Subcutaneous abdominal adipose tissue (tissue), 5 donors: ENCODE data around the gene LCE7A.

ENCODE experiments used
- H3K27ac ChIP-seq: one replicate; pipeline ENCODE4 v1.7.0; 2013; ENCODE audit warnings: low read depth, mild to moderate bottlenecking, inconsistent platforms, low read length, moderate library complexity
- H3K27me3 ChIP-seq, 5 donors: one replicate each; pipeline ENCODE4 v1.7.0; 2013; ENCODE audit warnings: low read length in 5 of 5, inconsistent platforms in 1 of 5; ENCODE audit not compliant: control insufficient read depth in 5 of 5, insufficient read depth in 4 of 5
- H3K36me3 ChIP-seq, 5 donors: one replicate each; pipeline ENCODE4 v1.7.0; 2013; ENCODE audit warnings: low read length in 5 of 5; ENCODE audit not compliant: control insufficient read depth in 5 of 5, insufficient read depth in 5 of 5
- H3K4me1 ChIP-seq, 5 donors: one replicate each; pipeline ENCODE4 v1.7.0; 2013; ENCODE audit warnings: low read length in 5 of 5, mild to moderate bottlenecking in 3 of 5, moderate library complexity in 1 of 5; ENCODE audit not compliant: control insufficient read depth in 5 of 5, insufficient read depth in 5 of 5
- H3K4me3 ChIP-seq, 5 donors: one replicate each; pipeline ENCODE4 v1.7.0; 2013; ENCODE audit warnings: low read length in 5 of 5, low read depth in 1 of 5
- H3K9ac ChIP-seq, 5 donors: one replicate each; pipeline ENCODE4 v1.7.0; 2013; ENCODE audit warnings: low read length in 5 of 5, mild to moderate bottlenecking in 4 of 5, moderate library complexity in 3 of 5
- H3K9me3 ChIP-seq, 5 donors: one replicate each; pipeline ENCODE4 v1.7.0; 2013; ENCODE audit warnings: low read length in 5 of 5; ENCODE audit not compliant: control insufficient read depth in 5 of 5
- donor health status: healthy.
- donor health status: healthy.
- donor health status: healthy.
- donor health status: healthy.
- donor health status: healthy.

The LCE7A gene, protein sequence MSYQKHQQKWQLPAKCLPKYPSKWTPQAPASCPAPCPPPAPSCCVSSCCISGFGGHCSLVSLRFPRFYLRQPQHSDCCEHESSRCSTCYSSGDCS

DNA sequence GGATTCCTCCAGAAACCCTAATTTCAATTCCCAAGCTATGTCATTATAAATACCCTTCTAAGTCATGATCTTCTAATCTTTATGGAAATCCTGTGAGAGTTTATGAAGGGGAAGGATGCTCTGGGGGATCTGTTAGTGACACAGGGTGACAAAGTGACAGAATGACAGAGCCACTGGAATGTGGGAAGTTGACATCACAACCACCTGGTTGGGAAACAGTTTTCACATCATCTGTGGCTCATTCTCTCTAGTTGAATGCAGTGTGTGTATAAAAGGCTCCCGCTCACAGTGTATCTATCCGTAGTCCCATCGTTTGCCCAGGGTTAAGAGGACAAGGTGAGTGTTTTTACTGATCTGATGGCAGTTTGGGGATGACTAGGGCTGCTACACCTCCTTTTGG, at the start of gene LCE7A:
Gene LCE7A (plus strand): TSS at position 301 of the 400 bp plus-strand sequence. CDS start 702 bp downstream, outside the sequence.
- Histone ChIP-seq H3K9me3 (no peaks in the 10 kb centered on the region), H3K9ac (no peak within 1 kb of the TSS), H3K4me3 (no peak within 1 kb of the TSS), H3K36me3 (no peaks in the 10 kb centered on the region), H3K27ac (no peak within 1 kb of the TSS), H3K4me1 (peaks cover 0 to 6% (median 0%) of the 10 kb centered on the region in 5 donors), H3K27me3 (no peaks in the 10 kb centered on the region)

DNA sequence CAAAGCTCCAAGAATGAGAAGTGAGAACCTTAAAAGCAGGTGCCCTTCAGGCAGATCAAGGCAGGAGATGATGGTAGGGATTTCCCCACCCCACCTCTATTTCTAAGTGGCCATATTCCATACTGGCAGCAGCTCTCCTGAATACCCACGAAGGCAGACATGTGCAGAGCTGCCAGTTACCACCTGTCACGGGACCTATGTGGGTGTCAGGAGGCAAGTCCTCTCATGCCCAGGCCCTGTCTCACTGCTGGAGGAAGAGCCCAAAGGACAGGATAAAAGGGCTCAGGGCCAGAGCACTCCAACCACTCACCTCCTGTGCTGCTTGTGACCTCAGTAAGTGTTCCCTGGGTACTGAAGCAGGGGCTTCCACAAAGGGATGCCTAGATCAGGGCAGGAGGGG, 48.7 kb upstream of the LCE7A start:
- Histone ChIP-seq H3K27ac (no peak overlapping the region), H3K4me3 (no peak overlapping the region), H3K9me3 (no peaks in the 10 kb centered on the region), H3K36me3 (no peaks in the 10 kb centered on the region), H3K4me1 (no peaks in the 10 kb centered on the region), H3K27me3 (no peaks in the 10 kb centered on the region), H3K9ac (no peak overlapping the region)

DNA sequence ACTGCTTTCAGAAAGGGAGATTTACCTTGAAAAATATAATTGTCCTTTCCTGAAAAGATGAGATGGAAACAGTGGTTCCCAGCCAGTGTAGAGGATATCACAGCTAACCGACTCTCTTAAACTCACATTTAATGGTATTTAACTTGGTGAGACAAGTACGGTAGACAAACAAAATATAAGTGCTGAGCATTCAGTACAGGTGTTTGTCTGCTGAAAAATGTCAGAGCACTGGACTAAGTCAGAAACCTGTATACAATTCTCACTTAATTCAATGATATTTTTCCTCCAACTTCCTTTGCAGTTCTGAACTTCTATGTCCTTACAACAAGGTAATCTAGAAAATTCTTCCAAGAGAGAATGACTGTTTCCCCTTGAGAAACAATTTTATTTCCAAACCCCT, 48.1 kb upstream of the LCE7A start, which contains the start of gene LCE1B:
Gene LCE1B (plus strand): TSS at position 301 of the 400 bp plus-strand sequence. CDS start 476 bp downstream, outside the sequence.
- Histone ChIP-seq H3K36me3 (no peaks in the 10 kb centered on the region), H3K9ac (no peak within 1 kb of the TSS), H3K27ac (no peak within 1 kb of the TSS), H3K4me3 (no peak within 1 kb of the TSS), H3K9me3 (no peaks in the 10 kb centered on the region), H3K4me1 (no peaks in the 10 kb centered on the region), H3K27me3 (no peaks in the 10 kb centered on the region)

DNA sequence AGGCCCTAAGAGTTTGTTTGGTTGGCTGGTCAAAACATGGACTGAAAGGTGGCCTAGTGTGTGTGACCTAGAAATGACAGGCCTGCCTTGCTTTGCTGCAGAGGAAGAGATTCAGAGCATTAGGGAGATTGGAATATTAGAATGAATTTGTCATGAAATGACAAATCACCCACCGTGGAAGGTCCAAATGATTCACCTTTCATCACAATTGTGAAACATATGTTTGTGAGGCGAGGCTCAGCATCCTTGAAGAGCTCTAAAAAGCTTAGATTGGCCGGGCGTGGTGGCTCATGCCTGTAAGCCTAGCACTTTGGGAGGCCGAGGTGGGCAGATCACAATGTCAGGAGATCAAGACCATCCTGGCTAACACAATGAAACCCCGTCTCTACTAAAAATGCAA, 42.5 kb upstream of the LCE7A start:
- H3K9me3 ChIP-seq: no peaks in the 10 kb centered on the region
- H3K36me3 ChIP-seq: no peaks in the 10 kb centered on the region
- no peak overlapping the region for H3K27ac ChIP-seq
- H3K9ac ChIP-seq: no peak overlapping the region
- H3K27me3 ChIP-seq: no peaks in the 10 kb centered on the region
- no peaks in the 10 kb centered on the region for H3K4me1 ChIP-seq
- no peak overlapping the region for H3K4me3 ChIP-seq

DNA sequence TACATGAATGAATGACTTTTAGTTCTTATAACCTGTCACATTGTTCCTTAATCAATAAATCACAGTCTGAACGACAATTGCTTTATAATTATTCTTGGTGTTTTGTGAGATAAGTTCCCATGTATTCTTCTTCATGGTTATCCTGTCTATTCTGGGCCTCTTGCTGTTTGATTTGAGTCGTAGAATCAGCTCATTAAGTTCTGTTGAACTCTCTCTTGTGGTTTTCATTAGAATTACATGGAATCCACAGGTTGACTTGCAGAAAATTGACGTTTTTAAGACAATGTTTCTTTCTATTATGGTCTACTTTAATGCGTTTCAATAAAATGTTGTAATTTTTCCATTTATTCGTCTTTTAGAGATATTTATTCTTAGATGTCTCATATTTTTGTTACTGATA, 36.5 kb upstream of the LCE7A start:
- H3K9me3 ChIP-seq: peaks cover 0 to 3% (median 0%) of the 10 kb centered on the region in 5 donors
- no peak overlapping the region for H3K9ac ChIP-seq
- peaks cover 0 to 4% (median 0%) of the 10 kb centered on the region in 5 donors for H3K27me3 ChIP-seq
- H3K27ac ChIP-seq: no peak overlapping the region
- no peak overlapping the region for H3K4me3 ChIP-seq
- no peaks in the 10 kb centered on the region for H3K4me1 ChIP-seq
- H3K36me3 ChIP-seq: no peaks in the 10 kb centered on the region

DNA sequence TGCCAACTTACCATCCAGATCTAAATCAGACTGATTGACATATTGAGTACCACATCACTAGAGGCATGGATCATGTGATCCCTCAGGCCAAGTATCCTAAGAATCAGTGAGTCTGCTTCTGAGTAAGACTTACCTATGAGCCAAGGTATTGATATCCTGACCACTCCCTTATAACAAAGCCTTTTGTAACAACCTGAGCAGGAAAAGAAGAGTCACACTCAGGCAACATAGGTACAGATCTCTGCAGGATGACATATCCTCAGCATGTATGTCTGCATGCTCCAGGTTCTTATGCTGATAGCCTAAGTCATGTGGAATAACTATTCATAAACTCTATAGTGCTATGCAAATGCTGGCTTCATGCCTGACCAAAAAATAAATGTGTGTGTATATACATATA, 34.8 kb upstream of the LCE7A start:
- H3K4me1 ChIP-seq: no peaks in the 10 kb centered on the region

DNA sequence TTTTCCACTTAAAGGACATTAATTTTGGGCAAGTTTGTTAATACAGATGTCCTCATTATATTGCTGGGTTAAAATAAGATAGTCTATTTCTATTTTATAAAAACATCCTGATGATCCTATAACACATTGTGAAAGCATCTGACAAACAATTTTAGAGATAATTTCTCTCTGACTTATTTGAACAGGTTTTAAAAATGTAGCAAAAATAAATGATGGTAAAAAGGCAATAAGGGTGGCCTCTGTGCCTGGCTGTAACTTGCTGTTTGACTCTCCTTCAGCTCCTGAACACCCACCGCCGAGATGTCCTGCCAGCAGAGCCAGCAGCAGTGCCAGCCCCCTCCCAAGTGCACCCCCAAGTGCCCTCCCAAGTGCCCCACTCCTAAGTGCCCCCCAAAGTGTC, 32.6 kb upstream of the LCE7A start, which contains the start of gene LCE1A:
Gene LCE1A (plus strand): TSS at position 301 of the 400 bp plus-strand sequence. CDS start 0 bp downstream, at position 301.
- Histone ChIP-seq H3K27me3 (peaks cover 0 to 4% (median 0%) of the 10 kb centered on the region in 5 donors), H3K9me3 (peaks cover 0 to 3% (median 0%) of the 10 kb centered on the region in 5 donors), H3K27ac (no peak within 1 kb of the TSS), H3K36me3 (no peaks in the 10 kb centered on the region), H3K4me1 (no peaks in the 10 kb centered on the region), H3K4me3 (no peak within 1 kb of the TSS), H3K9ac (no peak within 1 kb of the TSS)

More for the DNA sequence above, 34.8 kb upstream of the LCE7A start:
- Histone ChIP-seq H3K9me3 (peaks cover 0 to 3% (median 0%) of the 10 kb centered on the region in 5 donors), H3K36me3 (no peaks in the 10 kb centered on the region), H3K27me3 (peaks cover 0 to 4% (median 0%) of the 10 kb centered on the region in 5 donors), H3K9ac (no peak overlapping the region), H3K4me3 (no peak overlapping the region), H3K27ac (no peak overlapping the region)

DNA sequence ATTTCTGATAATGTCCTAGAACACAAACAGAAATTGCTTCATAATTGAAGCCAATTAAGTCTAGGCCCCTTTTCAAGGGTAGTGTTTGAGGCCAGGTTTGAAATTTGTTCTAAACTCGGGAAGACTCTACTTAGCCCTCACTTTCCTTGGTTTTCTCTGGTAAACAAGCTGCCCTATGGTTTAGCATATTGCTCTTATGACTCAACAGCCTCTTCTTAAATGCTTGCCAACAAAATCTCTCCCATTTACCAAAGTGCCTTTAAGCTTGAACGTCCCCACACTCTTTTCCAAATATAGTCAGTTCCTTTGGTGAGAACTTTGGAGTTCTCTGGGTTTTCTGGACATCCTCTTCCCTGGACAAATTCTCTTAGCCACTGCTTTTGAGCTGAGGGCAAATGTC, 22.9 kb upstream of the LCE7A start:
- Histone ChIP-seq H3K9ac (no peak overlapping the region), H3K27ac (no peak overlapping the region), H3K36me3 (no peaks in the 10 kb centered on the region), H3K9me3 (no peaks in the 10 kb centered on the region), H3K4me3 (no peak overlapping the region), H3K27me3 (no peaks in the 10 kb centered on the region), H3K4me1 (peaks cover 0 to 8% (median 0%) of the 10 kb centered on the region in 5 donors)

DNA sequence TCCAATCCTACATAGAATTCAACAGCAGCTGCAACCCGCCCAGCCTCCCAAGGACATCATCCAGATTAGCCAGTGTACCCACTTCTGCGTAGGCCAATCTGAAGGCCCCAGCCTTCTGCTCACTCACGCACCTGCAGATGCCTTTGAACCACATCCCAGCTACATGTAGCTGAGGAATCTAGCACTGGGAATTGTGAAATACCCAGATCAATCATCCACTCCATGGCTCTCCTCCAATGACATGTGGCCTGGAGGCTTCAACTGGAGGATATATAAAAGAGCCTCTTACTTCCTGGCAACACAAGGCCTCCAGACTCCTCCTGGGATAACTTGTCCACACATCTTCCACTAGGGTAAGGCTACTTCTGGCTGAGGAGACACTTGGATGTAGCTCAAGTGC, 17.2 kb upstream of the LCE7A start, which contains the start of gene LCE6A:
Gene LCE6A (plus strand): TSS at position 301 of the 400 bp plus-strand sequence. CDS start 665 bp downstream, outside the sequence.
- H3K9ac ChIP-seq: no peak within 1 kb of the TSS
- no peaks in the 10 kb centered on the region for H3K36me3 ChIP-seq
- no peaks in the 10 kb centered on the region for H3K9me3 ChIP-seq
- no peak within 1 kb of the TSS for H3K4me3 ChIP-seq
- H3K27me3 ChIP-seq: no peaks in the 10 kb centered on the region
- H3K27ac ChIP-seq: no peak within 1 kb of the TSS
- no peaks in the 10 kb centered on the region for H3K4me1 ChIP-seq

DNA sequence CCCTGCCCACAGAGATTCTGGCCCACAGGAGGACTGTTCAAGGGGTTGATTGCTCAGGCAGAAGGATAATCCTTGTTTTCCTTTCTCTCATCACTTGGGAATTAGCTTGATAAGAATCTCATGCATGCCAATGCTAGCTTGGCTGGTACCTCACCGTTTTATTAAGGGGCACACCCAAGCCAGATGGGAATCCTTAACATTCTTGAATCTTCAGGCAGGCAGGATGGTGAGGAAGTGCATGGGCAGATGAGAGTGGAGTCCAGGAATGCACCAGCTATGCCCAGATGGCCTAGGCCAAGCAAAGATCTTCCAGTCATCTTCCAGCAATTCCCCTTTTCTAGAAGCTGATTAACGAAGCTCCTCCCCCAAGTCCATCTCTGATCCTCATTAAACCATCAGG, 4.1 kb upstream of the LCE7A start:
- no peak overlapping the region for H3K9ac ChIP-seq
- H3K27me3 ChIP-seq: no peaks in the 10 kb centered on the region
- H3K36me3 ChIP-seq: no peaks in the 10 kb centered on the region
- no peak overlapping the region for H3K4me3 ChIP-seq
- H3K27ac ChIP-seq: no peak overlapping the region
- no peaks in the 10 kb centered on the region for H3K4me1 ChIP-seq
- no peaks in the 10 kb centered on the region for H3K9me3 ChIP-seq
